CD14-positive monocyte (primary cell): ENCODE measurements around the gene SCN4A. TPM values are rescaled to one million over a fixed set of nuclear protein-coding genes. Genes with fewer than 3 reads are reported as not detected.
A peak's percentile ranks its signal among the peaks of the same experiment; 100 is the strongest.

Experiments
- DNase-seq, 3 donors: peaks; one replicate each; pipeline ENCODE4 v3.0.0-alpha.2; 2011 to 2022
- H2AFZ ChIP-seq: 2 replicates; pipeline ENCODE4 v1.6.0; 2012; ENCODE audit warnings: mild to moderate bottlenecking, low read depth, low read length, inconsistent platforms; ENCODE audit not compliant: insufficient read depth, poor library complexity, severe bottlenecking
- H3K27ac ChIP-seq, 2 donors: 1 replicate in 1 of 2; 2 replicates in 1 of 2; pipeline ENCODE4 v1.5.1; 2012 to 2013; ENCODE audit warnings: low read length in 2 of 2, control low read depth in 1 of 2, inconsistent platforms in 1 of 2, low read depth in 1 of 2, mild to moderate bottlenecking in 1 of 2
- H3K27me3 ChIP-seq, 2 donors: one replicate each; pipeline versions ENCODE4 v1.6.0 to v1.6.1; 2011 to 2013; ENCODE audit warnings: low read length in 2 of 2; ENCODE audit not compliant: control insufficient read depth in 2 of 2, insufficient read depth in 2 of 2
- H3K36me3 ChIP-seq, 2 donors: replicated peaks in 1 of 2; 1 replicate in 1 of 2; 2 replicates in 1 of 2; pipeline versions ENCODE4 v1.5.1 to v1.6.1; 2012 to 2013; ENCODE audit warnings: low read length in 2 of 2, control low read depth in 1 of 2, inconsistent platforms in 1 of 2, mild to moderate bottlenecking in 1 of 2; ENCODE audit not compliant: insufficient read depth in 2 of 2, control insufficient read depth in 1 of 2
- H3K4me1 ChIP-seq, 2 donors: 1 replicate in 1 of 2; 2 replicates in 1 of 2; pipeline versions ENCODE4 v1.5.1 to v1.6.1; 2012 to 2013; ENCODE audit warnings: low read length in 2 of 2, control low read depth in 1 of 2, inconsistent platforms in 1 of 2, mild to moderate bottlenecking in 1 of 2, moderate library complexity in 1 of 2; ENCODE audit not compliant: insufficient read depth in 2 of 2, control insufficient read depth in 1 of 2
- H3K4me2 ChIP-seq: replicated peaks from 2 replicates; pipeline ENCODE3; 2012; ENCODE audit warnings: low read length, moderate library complexity, mild to moderate bottlenecking; ENCODE audit not compliant: poor library complexity, severe bottlenecking; ENCODE audit errors: extremely low read depth
- H3K4me3 ChIP-seq, 3 experiments: fragments of 200-600 bp in 1 of 3; sonication (generic) in 1 of 3; replicated peaks in 1 of 3; 1 replicate in 2 of 3; 2 replicates in 1 of 3; pipeline ENCODE4 v1.5.1; 2011 to 2013; ENCODE audit warnings: low read length in 3 of 3, mild to moderate bottlenecking in 3 of 3, control low read depth in 2 of 3, low read depth in 2 of 3, inconsistent platforms in 1 of 3, moderate library complexity in 1 of 3
- H3K79me2 ChIP-seq: 2 replicates; pipeline ENCODE4 v1.6.0; 2012; ENCODE audit warnings: mild to moderate bottlenecking, control low read depth, inconsistent platforms, low read length, moderate library complexity; ENCODE audit not compliant: insufficient read depth
- H3K9ac ChIP-seq: 2 replicates; pipeline ENCODE4 v1.6.0; 2017; ENCODE audit warnings: low read length, mild to moderate bottlenecking; ENCODE audit not compliant: insufficient read depth, poor library complexity, severe bottlenecking
- H3K9me3 ChIP-seq, 2 donors: replicated peaks in 1 of 2; 1 replicate in 1 of 2; 2 replicates in 1 of 2; pipeline versions ENCODE4 v1.5.1 to v1.6.1; 2012 to 2013; ENCODE audit warnings: low read length in 2 of 2, control low read depth in 1 of 2; ENCODE audit not compliant: control insufficient read depth in 1 of 2, insufficient read depth in 1 of 2
- H4K20me1 ChIP-seq: 2 replicates; pipeline ENCODE4 v1.6.0; 2012; ENCODE audit warnings: mild to moderate bottlenecking, low read length, control low read depth, moderate library complexity; ENCODE audit not compliant: insufficient read depth
- H3K27ac Mint-ChIP-seq, 7 donors: one replicate each; pipeline ENCODE4 v1.8.0; 2020; ENCODE audit warnings: mild to moderate bottlenecking in 7 of 7, mixed read lengths in 7 of 7, moderate library complexity in 6 of 7, inconsistent platforms in 2 of 7
- H3K27me3 Mint-ChIP-seq, 3 donors: one replicate each; pipeline ENCODE4 v1.8.0; 2021 to 2022; ENCODE audit warnings: low read depth in 3 of 3, mild to moderate bottlenecking in 3 of 3, mixed read lengths in 3 of 3, moderate library complexity in 3 of 3, inconsistent platforms in 1 of 3
- H3K36me3 Mint-ChIP-seq, 2 donors: one replicate each; pipeline ENCODE4 v1.8.0; 2020; ENCODE audit warnings: mixed read lengths in 2 of 2, inconsistent platforms in 1 of 2, mild to moderate bottlenecking in 1 of 2
- H3K4me1 Mint-ChIP-seq: one replicate; pipeline ENCODE4 v1.8.0; 2020; ENCODE audit warnings: mild to moderate bottlenecking, mixed read lengths
- H3K4me3 Mint-ChIP-seq, 2 donors: one replicate each; pipeline ENCODE4 v1.8.0; 2020; ENCODE audit warnings: mild to moderate bottlenecking in 2 of 2, mixed read lengths in 2 of 2, moderate library complexity in 1 of 2
- H3K9me3 Mint-ChIP-seq, 7 donors: one replicate each; pipeline ENCODE4 v1.8.0; 2020 to 2022; ENCODE audit warnings: mixed read lengths in 7 of 7, mild to moderate bottlenecking in 6 of 7, moderate library complexity in 6 of 7, inconsistent platforms in 2 of 7
- CTCF ChIP-seq: fragments of 200-600 bp; IDR thresholded peaks from one replicate; pipeline ENCODE4 v1.8.0; 2022; ENCODE audit warnings: antibody characterized with exemption, mild to moderate bottlenecking
- WGBS: methylation state at CpG from one replicate; pipeline ENCODE4 v1.1.5; 2013; ENCODE audit warnings: missing lambda C conversion rate; ENCODE audit not compliant: insufficient coverage; 5-methylcytosine and 5-hydroxymethylcytosine counted together
- intact Hi-C, 2 donors: fragments of 100-400 bp; cut with micrococcal nuclease; formaldehyde crosslinking; loops; one replicate each; pipeline versions ENCODE4 v1.15.0 to v1.15.1; 2023
- polyA plus RNA-seq, 3 donors: library from polyadenylated mRNA; depleted of rRNA in 1 of 3; unstranded in 2 of 3; stranded (reverse) in 1 of 3; fragments of 300-500 nt in 2 of 3; fragments of >200 nt in 1 of 3; fragmentation: Illumina TruSeq in 2 of 3; gene quantifications; 1 replicate in 2 of 3; 2 replicates in 1 of 3; pipeline ENCODE4 v1.2.3, GENCODE V29; 2012 to 2021

Gene SCN4A
- polyA plus RNA-seq, 3 donors = not detected

- 100% methylated on average over 2 of the region's 6 CpGs for WGBS
- H3K79me2 ChIP-seq = peaks cover 98% of the 10 kb centered on the region
Observed at GRCh38 chr17:64015447-64015846, 42.7 kb upstream of the SCN4A start.

More at GRCh38 chr17:64015447-64015846, 42.7 kb upstream of the SCN4A start:
- Histone ChIP-seq H3K4me3 (peak overlapping the region in 1 of 3 experiments; percentile 69), H4K20me1 (no peaks in the 10 kb centered on the region), H3K9me3 (no peaks in the 10 kb centered on the region), H2AFZ (no peak overlapping the region), H3K4me2 (peak overlapping the region; percentile 69), H3K9ac (no peak overlapping the region), H3K27ac (peak overlapping the region; percentile 37 to 72), H3K36me3 (no peaks in the 10 kb centered on the region), H3K27me3 (no peaks in the 10 kb centered on the region), H3K4me1 (peaks cover 47 to 71% of the 10 kb centered on the region in 2 donors)
- Mint-ChIP-seq H3K27ac (peak overlapping the region; percentile 89 to 97 (median 95)), H3K36me3 (peaks cover 7 to 12% of the 10 kb centered on the region in 2 donors), H3K4me3 (peak overlapping the region in 1 of 2 donors; percentile 39), H3K4me1 (peaks cover 57% of the 10 kb centered on the region), H3K9me3 (peaks cover 0 to 2% (median 0%) of the 10 kb centered on the region in 7 donors), H3K27me3 (peaks cover 0 to 2% (median 0%) of the 10 kb centered on the region in 3 donors)
- intact Hi-C loops = no loop called here
- no peak for DNase-seq
- no peak for TF ChIP-seq CTCF
